ENCODE results near the gene C13orf46. TPM values are rescaled to one million over a fixed set of nuclear protein-coding genes. Genes with fewer than 3 reads are reported as not detected.

Gene C13orf46
- total and polyA plus RNA-seq, 2 donors (not counting 1 experiment from before 2014, with no cell fraction given): 0.50 to 0.56 TPM

DNA sequence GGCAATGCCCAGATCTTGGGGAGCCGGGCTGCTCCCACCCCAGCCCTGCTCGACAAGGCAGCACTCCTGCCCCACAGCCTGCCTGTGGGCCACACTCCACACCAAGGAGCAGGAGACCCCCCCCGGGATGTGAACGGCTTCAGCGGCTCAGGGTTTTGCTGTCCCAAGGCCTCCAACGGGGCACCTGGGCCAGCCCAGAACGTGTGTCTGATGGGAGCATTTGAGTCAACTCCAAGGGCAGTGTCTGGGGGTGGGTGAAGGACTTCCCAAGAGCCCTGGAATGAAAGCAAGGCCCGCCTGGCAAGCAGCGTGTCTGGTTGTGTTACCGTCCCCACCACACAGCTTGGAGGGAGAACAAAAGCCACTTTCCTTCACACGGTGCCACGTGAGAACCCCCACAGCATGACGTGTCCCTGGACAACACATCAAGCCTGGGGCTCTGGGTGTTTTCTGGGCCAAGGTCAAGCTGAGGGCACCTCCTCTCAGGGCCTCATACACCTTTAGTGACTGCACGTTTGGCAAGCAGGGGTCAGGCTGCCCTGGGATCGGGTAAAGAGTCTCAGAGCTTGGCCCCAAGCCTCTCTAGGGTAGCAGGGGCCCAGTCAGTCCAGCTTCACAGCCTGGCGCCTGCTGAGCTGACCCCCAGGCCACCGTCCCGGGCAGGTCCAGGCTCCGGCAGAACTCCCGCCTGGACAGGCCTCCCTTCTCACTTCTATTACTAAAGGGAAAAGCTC lies 6.0 kb downstream of the C13orf46 start:
- Histone ChIP-seq H3K27me3 (ENCODE audit: control insufficient read depth, insufficient read depth, low read length) (no peaks in the 10 kb centered on the region), H3K36me3 (ENCODE audit: control insufficient read depth, insufficient read depth, low read length) (peaks cover 30% of the 10 kb centered on the region), H3K4me3 (replicated peaks in 1 of 4; ENCODE audit: control extremely low read depth in 1 of 4, insufficient read depth in 1 of 4, low read depth in 3 of 4, low read length in 4 of 4) (no peak overlapping the region), H3K27ac (ENCODE audit: insufficient read depth, low read length) (no peak overlapping the region), H4K20me1 (ENCODE audit: control insufficient read depth, extremely low read depth, insufficient read depth, low read length) (no peaks in the 10 kb centered on the region), H2AFZ (ENCODE audit: low read length) (no peak overlapping the region), H3K4me1 (ENCODE audit: control insufficient read depth, extremely low read depth, insufficient read depth, low read length) (no peaks in the 10 kb centered on the region), H3K4me2 (ENCODE audit: extremely low read depth, insufficient read depth, low read length) (no peak overlapping the region), H3K79me2 (ENCODE audit: control insufficient read depth, insufficient read depth, low read length) (no peaks in the 10 kb centered on the region), H3K9ac (ENCODE audit: insufficient read depth, low read length) (no peak overlapping the region), H3K9me3 (ENCODE audit: control insufficient read depth, insufficient read depth, low read depth, low read length) (no peaks in the 10 kb centered on the region)
- TF ChIP-seq, protein P1, sequence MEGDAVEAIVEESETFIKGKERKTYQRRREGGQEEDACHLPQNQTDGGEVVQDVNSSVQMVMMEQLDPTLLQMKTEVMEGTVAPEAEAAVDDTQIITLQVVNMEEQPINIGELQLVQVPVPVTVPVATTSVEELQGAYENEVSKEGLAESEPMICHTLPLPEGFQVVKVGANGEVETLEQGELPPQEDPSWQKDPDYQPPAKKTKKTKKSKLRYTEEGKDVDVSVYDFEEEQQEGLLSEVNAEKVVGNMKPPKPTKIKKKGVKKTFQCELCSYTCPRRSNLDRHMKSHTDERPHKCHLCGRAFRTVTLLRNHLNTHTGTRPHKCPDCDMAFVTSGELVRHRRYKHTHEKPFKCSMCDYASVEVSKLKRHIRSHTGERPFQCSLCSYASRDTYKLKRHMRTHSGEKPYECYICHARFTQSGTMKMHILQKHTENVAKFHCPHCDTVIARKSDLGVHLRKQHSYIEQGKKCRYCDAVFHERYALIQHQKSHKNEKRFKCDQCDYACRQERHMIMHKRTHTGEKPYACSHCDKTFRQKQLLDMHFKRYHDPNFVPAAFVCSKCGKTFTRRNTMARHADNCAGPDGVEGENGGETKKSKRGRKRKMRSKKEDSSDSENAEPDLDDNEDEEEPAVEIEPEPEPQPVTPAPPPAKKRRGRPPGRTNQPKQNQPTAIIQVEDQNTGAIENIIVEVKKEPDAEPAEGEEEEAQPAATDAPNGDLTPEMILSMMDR (conservative IDR thresholded peaks at IDR 0.05 in 1 of 2, IDR thresholded peaks at IDR 0.05 in 1 of 2; ENCODE audit: low read depth in 1 of 2, low read length in 2 of 2): no peak
- no peak for TF ChIP-seq EZH2 (IDR thresholded peaks at IDR 0.05; ENCODE audit: low read length, missing control alignments)
- no peak for DNase-seq (ENCODE audit: low read depth in 2 of 2)

DNA sequence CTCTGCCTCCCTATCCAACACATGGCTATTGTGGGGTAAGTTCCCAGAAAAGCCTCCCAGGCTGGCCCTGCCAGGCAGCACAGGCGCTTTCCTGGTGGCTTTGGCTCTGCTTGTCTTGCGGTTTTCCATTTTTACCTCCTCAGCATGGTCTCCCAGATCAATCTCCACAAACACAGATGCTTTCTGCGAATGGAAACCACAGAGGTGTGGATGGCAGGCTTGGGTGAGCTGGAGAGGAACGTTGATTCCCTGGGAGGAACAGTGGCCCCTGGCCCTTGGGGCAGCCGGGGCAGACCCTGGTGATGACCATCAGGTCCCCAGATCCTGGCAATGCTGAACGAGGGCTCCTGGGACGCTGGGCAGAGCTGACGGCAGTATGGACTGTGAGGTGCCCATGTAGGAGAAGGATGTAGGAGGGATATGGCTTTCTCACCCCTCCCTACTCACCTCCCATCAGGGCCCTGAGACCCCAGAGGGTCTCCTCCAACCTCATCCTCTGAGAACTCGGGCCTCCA lies 6.6 kb downstream of the C13orf46 start:
- Histone ChIP-seq H3K36me3 (ENCODE audit: control insufficient read depth, insufficient read depth, low read length) (peaks cover 25% of the 10 kb centered on the region), H3K9me3 (ENCODE audit: control insufficient read depth, insufficient read depth, low read depth, low read length) (no peaks in the 10 kb centered on the region), H3K79me2 (ENCODE audit: control insufficient read depth, insufficient read depth, low read length) (no peaks in the 10 kb centered on the region), H3K4me3 (replicated peaks in 1 of 4; ENCODE audit: control extremely low read depth in 1 of 4, insufficient read depth in 1 of 4, low read depth in 3 of 4, low read length in 4 of 4) (no peak overlapping the region), H3K4me2 (ENCODE audit: extremely low read depth, insufficient read depth, low read length) (no peak overlapping the region), H2AFZ (ENCODE audit: low read length) (no peak overlapping the region), H3K27me3 (ENCODE audit: control insufficient read depth, insufficient read depth, low read length) (no peaks in the 10 kb centered on the region), H3K27ac (ENCODE audit: insufficient read depth, low read length) (no peak overlapping the region), H4K20me1 (ENCODE audit: control insufficient read depth, extremely low read depth, insufficient read depth, low read length) (no peaks in the 10 kb centered on the region), H3K9ac (ENCODE audit: insufficient read depth, low read length) (no peak overlapping the region), H3K4me1 (ENCODE audit: control insufficient read depth, extremely low read depth, insufficient read depth, low read length) (no peaks in the 10 kb centered on the region)
- DNase-seq (ENCODE audit: low read depth in 2 of 2): no peak
- TF ChIP-seq, protein P1 (conservative IDR thresholded peaks at IDR 0.05 in 1 of 2, IDR thresholded peaks at IDR 0.05 in 1 of 2; ENCODE audit: low read depth in 1 of 2, low read length in 2 of 2): no peak
- no peak for TF ChIP-seq EZH2 (IDR thresholded peaks at IDR 0.05; ENCODE audit: low read length, missing control alignments)

DNA sequence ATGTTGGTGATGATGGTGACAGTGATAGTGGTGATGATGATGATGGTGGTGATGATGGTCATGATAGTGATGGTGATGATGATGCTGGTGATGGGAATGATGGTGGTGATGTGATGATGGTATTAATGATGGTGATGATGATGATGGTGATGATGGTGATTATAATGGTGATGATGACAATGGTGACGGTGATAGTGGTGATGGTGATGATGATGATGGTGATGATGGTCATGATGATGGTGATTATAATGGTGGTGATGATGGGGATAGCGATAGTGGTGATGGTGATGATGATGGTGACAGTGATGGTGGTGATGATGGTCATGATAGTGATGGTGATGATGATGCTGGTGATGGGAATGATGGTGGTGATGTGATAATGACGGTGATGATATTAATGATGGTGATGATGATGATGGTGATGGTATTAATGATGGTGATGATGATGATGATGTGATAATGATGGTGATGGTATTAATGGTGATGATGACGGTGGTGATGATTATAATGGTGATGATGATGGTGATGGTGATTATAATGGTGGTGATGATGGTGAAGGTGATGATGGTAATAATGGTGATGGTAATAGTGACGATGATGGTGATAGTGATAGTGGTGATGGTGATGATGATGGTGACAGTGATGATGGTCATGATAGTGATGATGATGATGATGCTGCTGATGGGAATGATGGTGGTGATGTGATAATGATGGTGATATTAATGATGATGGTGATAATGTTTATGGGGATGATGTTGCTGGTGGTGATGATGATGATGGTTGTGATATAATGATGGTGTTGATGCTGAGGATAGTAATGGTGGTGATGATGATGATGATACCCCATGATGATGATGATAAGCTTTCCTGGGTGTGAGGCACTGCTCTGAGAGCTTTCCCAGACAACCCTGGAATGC lies 7.7 kb downstream of the C13orf46 start:
- no peaks in the 10 kb centered on the region for H4K20me1 ChIP-seq (ENCODE audit: control insufficient read depth, extremely low read depth, insufficient read depth, low read length)
- H3K9me3 ChIP-seq (ENCODE audit: control insufficient read depth, insufficient read depth, low read depth, low read length): no peaks in the 10 kb centered on the region
- no peak overlapping the region for H3K9ac ChIP-seq (ENCODE audit: insufficient read depth, low read length)
- H3K79me2 ChIP-seq (ENCODE audit: control insufficient read depth, insufficient read depth, low read length): no peaks in the 10 kb centered on the region
- H3K27ac ChIP-seq (ENCODE audit: insufficient read depth, low read length): no peak overlapping the region
- peaks cover 20% of the 10 kb centered on the region for H3K36me3 ChIP-seq (ENCODE audit: control insufficient read depth, insufficient read depth, low read length)
- H2AFZ ChIP-seq (ENCODE audit: low read length): no peak overlapping the region
- H3K4me2 ChIP-seq (ENCODE audit: extremely low read depth, insufficient read depth, low read length): no peak overlapping the region
- H3K27me3 ChIP-seq (ENCODE audit: control insufficient read depth, insufficient read depth, low read length): no peaks in the 10 kb centered on the region
- DNase-seq (ENCODE audit: low read depth in 2 of 2): no peak
- no peaks in the 10 kb centered on the region for H3K4me1 ChIP-seq (ENCODE audit: control insufficient read depth, extremely low read depth, insufficient read depth, low read length)
- no peak overlapping the region for H3K4me3 ChIP-seq (replicated peaks in 1 of 4; ENCODE audit: control extremely low read depth in 1 of 4, insufficient read depth in 1 of 4, low read depth in 3 of 4, low read length in 4 of 4)
- TF ChIP-seq, protein P1 (conservative IDR thresholded peaks at IDR 0.05 in 1 of 2, IDR thresholded peaks at IDR 0.05 in 1 of 2; ENCODE audit: low read depth in 1 of 2, low read length in 2 of 2): no peak
- no peak for TF ChIP-seq EZH2 (IDR thresholded peaks at IDR 0.05; ENCODE audit: low read length, missing control alignments)

Measured in fibroblast of lung (primary cell).